OCI-LY1 (cell line): ENCODE data around the gene PACSIN1.

ENCODE experiments used
- CTCF ChIP-seq: fragments of 200-600 bp; sonication (generic), shearing (Covaris generic); IDR thresholded peaks from 2 replicates; pipeline ENCODE4 v1.5.1; 2017; ENCODE audit warnings: mild to moderate bottlenecking, antibody characterized with exemption, low read length, moderate library complexity, mixed read lengths
- EZH2 ChIP-seq: fragments of 200-600 bp; sonication (generic), shearing (Covaris generic); IDR thresholded peaks from 2 replicates; pipeline ENCODE4 v1.8.0; 2017; ENCODE audit warnings: borderline replicate concordance, mixed run types, mild to moderate bottlenecking, antibody characterized with exemption, low read length, moderate library complexity, mixed read lengths

GRCh38 chr6:34512738-34513115 is 46.9 kb downstream of the PACSIN1 start:
- no peak for TF ChIP-seq CTCF
- no peak for TF ChIP-seq EZH2
